AG04450 (cell line): Measurements from ENCODE around the gene DRC7. TPM values are rescaled to one million over a fixed set of nuclear protein-coding genes. Genes with fewer than 3 reads are reported as not detected.
"Not testable (repeated sequence)": the region's sequence is repeated elsewhere in the genome, so short reads cannot be mapped to it uniquely, and the experiment has no call there.

ENCODE experiments used
- CTCF ChIA-PET: fragments of 300-600, 350-600 bp; formaldehyde crosslinking; extraction: SDS; loops from one replicate; lab custom pipeline; 2022; ENCODE audit warnings: antibody characterized with exemption, inconsistent platforms; lab: Charles Lee
- POLR2A ChIA-PET: fragments of 350-600 bp; formaldehyde crosslinking; extraction: SDS; loops from one replicate; lab custom pipeline; 2021; ENCODE audit warnings: antibody characterized with exemption, inconsistent platforms; lab: Yijun Ruan, JAX
- DNase-seq: peaks from one replicate; pipeline ENCODE4 v3.0.0-alpha.2; 2011; ENCODE audit warnings: low read depth, low spot score
- H3K27ac ChIP-seq: one replicate; pipeline ENCODE4 v1.5.1; 2012; ENCODE audit warnings: low read depth, low read length, control low read depth
- H3K27me3 ChIP-seq: one replicate; pipeline ENCODE4 v1.6.0; 2012; ENCODE audit warnings: low read length; ENCODE audit not compliant: control insufficient read depth, insufficient read depth
- H3K4me3 ChIP-seq: 2 replicates; pipeline ENCODE4 v1.5.1; 2011; ENCODE audit warnings: mild to moderate bottlenecking, low read depth, low read length, control low read depth
- H3K9me3 ChIP-seq: 2 replicates; pipeline ENCODE4 v1.5.1; 2012; ENCODE audit warnings: low read length; ENCODE audit not compliant: control insufficient read depth, insufficient read depth
- CTCF ChIP-seq: IDR thresholded peaks from 2 replicates; pipeline ENCODE4 v1.5.1; 2011; ENCODE audit warnings: low read depth, low read length, control low read depth, inconsistent platforms
- polyA plus RNA-seq: library from polyadenylated mRNA; depleted of rRNA; stranded (reverse); fragments of >200 nt; gene quantifications from 2 replicates; pipeline ENCODE4 v1.2.3, GENCODE V29; 2011

DRC7 gene
- polyA plus RNA-seq, 1 experiment: not detected

- H3K27ac ChIP-seq: no peak overlapping the region
- H3K27me3 ChIP-seq: peaks cover 38% of the 10 kb centered on the region
- ChIA-PET POLR2A (no interaction called here), CTCF (interaction anchor here (0.9 to 2.1 kb wide), 3 partner anchors 81 to 192 kb away, joined by 3 to 4 read pairs (median 3); no protein-coding TSS in a partner anchor)
- no peaks in the 10 kb centered on the region for H3K9me3 ChIP-seq
- no peak overlapping the region for H3K4me3 ChIP-seq
- no peak for DNase-seq
- TF ChIP-seq CTCF: no peak
Measured at GRCh38 chr16:57711993-57712392, 17.4 kb downstream of the DRC7 start.

- CTCF ChIA-PET: interaction anchor here (0.9 to 2.1 kb wide), 3 partner anchors 82 to 192 kb away, joined by 3 to 4 read pairs (median 3); no protein-coding TSS in a partner anchor
- POLR2A ChIA-PET, H3K4me3 ChIP-seq, DNase-seq, H3K9me3 ChIP-seq, H3K27ac ChIP-seq: not testable (repeated sequence)
- peaks cover 35% of the 10 kb centered on the region for H3K27me3 ChIP-seq
Measured at GRCh38 chr16:57712569-57712968, 18.0 kb downstream of the DRC7 start.

DNA sequence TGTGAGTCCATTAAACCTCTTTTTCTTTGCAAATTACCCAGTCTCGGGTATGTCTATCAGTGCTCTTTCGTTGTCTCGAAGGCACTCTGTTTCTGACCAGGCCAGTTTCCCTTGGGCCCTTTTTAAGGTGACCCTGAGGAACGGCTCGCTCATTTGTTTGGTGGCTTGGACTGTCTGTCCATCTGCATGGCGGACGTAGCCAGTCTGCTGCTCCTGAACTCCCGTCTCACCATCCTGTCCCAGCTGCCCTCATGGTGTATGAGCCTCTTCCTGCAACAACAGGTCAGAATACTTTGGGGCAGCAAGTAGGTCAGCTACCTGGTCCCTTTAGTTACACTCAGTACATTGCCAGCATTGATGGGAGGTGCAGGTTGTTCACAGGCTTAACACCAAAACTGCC lies 19.0 kb downstream of the DRC7 start:
- POLR2A ChIA-PET: no interaction called here
- Histone ChIP-seq H3K27me3 (peaks cover 37% of the 10 kb centered on the region), H3K9me3 (no peaks in the 10 kb centered on the region), H3K4me3 (no peak overlapping the region), H3K27ac (no peak overlapping the region)
- DNase-seq: no peak
- TF ChIP-seq CTCF: no peak
- CTCF ChIA-PET: interaction anchor here (0.5 to 2.1 kb wide), 3 partner anchors 138 to 293 kb away, joined by 3 to 4 read pairs (median 3); no protein-coding TSS in a partner anchor

DNA sequence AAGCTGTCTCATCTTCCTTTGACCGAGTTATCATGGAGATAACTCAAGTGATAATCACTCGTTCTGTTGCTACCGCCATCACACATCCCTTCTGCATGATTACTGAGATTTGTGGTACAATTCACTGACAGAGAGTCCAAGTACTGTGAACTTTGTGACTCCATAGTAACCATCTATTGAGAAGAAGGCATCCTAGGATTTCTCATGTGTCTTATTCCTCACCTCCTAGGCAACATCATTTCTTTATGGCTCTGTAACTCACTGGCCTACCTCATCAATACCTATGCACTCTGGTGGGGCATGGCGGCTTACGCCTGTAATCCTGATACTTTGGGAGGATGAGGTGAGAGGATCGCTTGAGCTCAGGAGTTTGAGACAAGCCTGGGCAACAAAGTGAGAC lies 19.4 kb downstream of the DRC7 start:
- Histone ChIP-seq H3K4me3 (no peak overlapping the region), H3K9me3 (no peaks in the 10 kb centered on the region), H3K27ac (no peak overlapping the region), H3K27me3 (peaks cover 36% of the 10 kb centered on the region)
- ChIA-PET CTCF (no interaction called here), POLR2A (no interaction called here)
- no peak for TF ChIP-seq CTCF
- no peak for DNase-seq

GRCh38 chr16:57720142-57720575 lies 25.6 kb downstream of the DRC7 start:
- H3K4me3 ChIP-seq: no peak overlapping the region
- H3K27ac ChIP-seq: no peak overlapping the region
- peak; percentile 78 for TF ChIP-seq CTCF
- DNase-seq: peak; percentile 20
- no peaks in the 10 kb centered on the region for H3K9me3 ChIP-seq
- peaks cover 4% of the 10 kb centered on the region for H3K27me3 ChIP-seq
- ChIA-PET CTCF (interaction anchor here (0.9 to 3.1 kb wide), 3 partner anchors 79 to 144 kb away, joined by 3 to 18 read pairs (median 5); no protein-coding TSS in a partner anchor), POLR2A (no interaction called here)
